ENCODE results near the gene HOXD10.

The HOXD10 gene

DNA sequence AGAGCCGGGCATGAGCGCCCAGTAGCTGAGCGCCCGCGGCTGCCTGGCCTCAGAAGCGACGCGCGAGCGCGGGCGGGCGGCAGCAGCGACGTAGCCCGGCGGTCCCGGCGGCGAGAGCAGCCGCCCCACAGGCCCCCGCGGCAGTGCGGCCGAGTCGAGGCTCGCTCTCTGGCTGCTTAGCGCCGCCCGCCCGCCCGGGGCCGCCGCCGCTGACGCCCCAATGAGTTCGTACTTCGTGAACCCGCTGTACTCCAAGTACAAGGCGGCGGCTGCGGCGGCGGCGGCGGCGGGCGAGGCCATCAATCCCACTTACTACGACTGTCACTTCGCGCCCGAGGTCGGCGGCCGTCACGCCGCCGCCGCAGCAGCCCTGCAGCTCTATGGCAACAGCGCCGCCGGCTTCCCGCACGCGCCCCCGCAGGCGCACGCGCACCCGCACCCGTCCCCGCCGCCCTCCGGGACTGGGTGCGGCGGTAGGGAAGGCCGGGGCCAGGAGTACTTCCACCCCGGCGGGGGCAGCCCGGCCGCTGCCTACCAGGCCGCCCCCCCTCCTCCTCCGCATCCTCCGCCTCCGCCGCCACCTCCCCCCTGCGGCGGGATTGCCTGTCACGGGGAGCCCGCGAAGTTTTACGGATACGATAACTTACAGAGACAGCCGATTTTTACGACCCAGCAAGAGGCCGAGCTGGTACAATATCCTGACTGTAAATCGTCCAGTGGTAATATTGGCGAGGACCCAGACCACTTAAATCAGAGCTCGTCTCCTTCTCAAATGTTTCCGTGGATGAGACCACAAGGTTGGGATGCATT, 13.8 kb downstream of the HOXD10 start:
- peak overlapping the region; percentile 74 for H3K27ac ChIP-seq
- no peak for DNase-seq (ENCODE audit: low read depth, low spot score)

- H3K27ac ChIP-seq: peak overlapping the region; percentile 74
- DNase-seq (ENCODE audit: low read depth, low spot score): no peak
Measured at GRCh38 chr2:176130957-176131847, 14.6 kb downstream of the HOXD10 start.

DNA sequence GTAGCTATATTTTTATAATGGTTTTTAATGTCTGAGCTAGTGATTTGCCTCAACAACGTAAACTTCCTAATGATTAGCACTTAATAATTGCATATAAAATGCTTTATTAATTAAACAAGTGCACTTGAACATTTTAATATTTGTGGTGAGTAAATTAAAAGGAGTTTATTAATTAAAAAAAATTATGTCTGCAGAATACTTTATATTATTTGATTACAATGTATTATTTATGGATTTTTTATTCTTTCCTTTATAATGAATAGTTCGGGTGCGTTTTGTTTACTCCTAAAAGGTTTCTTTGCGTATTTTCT, 15.2 kb downstream of the HOXD10 start:
- DNase-seq (ENCODE audit: low read depth, low spot score): no peak
- no peak overlapping the region for H3K27ac ChIP-seq

DNA sequence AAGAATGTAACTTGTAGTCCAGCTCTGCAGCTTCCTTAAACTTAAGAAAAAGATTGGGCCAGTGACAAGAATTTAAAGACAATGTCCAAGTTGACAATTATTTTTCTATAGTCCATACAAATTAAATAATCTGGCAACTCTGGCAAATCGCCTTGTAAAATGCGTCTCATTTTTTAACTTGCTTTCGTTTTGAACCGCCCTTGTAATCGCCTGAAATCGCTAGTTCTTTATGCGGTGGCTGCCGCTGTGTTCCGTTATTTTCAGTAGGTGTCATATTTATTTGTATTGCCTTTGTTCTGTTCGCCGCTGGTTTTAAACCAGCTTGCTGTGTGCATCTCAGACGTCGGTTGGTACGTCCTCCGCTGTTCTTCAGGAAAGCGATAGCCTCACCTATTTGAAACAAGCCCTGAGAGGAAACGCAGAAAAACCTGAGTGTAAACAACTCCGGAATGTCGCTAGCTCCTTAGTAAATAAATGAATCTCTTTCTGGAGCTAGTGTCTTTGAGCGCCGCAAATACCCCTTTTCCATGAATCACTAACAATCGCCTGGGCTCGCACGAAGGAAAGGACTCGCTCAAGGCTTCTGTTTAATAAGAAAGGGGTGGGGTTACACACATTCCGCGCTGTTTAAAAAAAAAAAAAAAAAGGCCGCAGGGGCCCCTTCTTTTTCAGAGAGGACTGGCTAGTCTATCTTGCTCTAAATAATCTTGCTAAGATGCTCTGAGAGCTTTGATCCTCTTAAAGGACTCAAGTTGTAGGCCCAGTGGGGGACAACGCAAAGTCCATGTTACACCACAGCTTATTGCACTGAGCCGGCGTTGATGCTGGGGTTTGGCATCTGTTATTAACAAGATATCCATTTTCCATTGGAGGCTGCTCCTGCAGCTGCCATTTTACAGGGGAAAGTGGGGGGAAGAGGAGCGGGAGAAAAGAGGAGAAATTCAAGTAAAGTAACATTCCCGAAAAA, 15.9 kb downstream of the HOXD10 start:
- DNase-seq (ENCODE audit: low read depth, low spot score): no peak
- H3K27ac ChIP-seq: no peak overlapping the region

GRCh38 chr2:176133389-176133788, 16.8 kb downstream of the HOXD10 start:
- peak overlapping the region; percentile 76 for H3K27ac ChIP-seq

DNA sequence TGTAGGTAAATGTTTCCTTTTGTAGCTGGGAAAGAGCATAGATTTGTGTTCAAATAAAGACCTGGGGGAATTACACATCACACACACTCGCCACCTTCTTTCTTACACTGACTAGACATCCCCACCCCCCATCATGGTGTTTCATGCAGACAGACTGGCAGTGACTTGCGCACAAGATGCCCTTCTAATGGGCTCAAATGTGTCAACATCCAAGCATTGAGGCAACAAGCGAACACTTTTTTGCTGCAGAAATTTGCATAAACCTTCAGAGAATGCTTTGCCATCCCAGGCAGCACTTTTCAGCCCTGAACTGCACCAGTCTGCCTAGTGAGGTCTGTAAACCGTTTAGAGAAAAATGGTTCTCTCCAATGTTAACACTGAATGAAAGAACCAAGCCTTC, 17.5 kb downstream of the HOXD10 start:
- H3K27ac ChIP-seq: peak overlapping the region; percentile 76
- no peak for DNase-seq (ENCODE audit: low read depth, low spot score)

More at GRCh38 chr2:176133389-176133788, 16.8 kb downstream of the HOXD10 start:
- no peak for DNase-seq (ENCODE audit: low read depth, low spot score)

DNA sequence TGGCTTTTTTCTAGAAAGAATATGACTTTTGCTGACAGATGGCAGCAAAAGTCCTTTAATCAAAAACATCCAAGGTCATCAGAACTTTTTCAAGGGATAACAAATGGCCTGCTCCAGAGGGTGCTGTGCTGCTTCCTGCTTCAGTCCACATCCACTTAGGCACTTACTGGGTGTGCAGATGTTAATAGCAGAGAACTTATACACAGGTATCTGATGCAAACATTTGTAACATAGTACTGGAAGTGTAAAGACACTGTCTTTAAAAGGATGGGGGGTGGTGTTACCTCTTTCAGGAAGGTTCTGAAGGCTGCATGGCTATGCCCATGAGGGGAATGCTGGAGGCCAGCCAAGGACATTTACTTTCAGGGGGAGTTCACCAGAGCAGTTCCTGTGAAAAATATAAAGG, 18.5 kb downstream of the HOXD10 start:
- DNase-seq (ENCODE audit: low read depth, low spot score): no peak
- H3K27ac ChIP-seq: peak overlapping the region; percentile 76

GRCh38 chr2:176136374-176137251, 20.0 kb downstream of the HOXD10 start:
- no peak for DNase-seq (ENCODE audit: low read depth, low spot score)
- H3K27ac ChIP-seq: peak overlapping the region; percentile 76

GRCh38 chr2:176137252-176137580, 20.6 kb downstream of the HOXD10 start:
- H3K27ac ChIP-seq: no peak overlapping the region
- DNase-seq (ENCODE audit: low read depth, low spot score): no peak

DNA sequence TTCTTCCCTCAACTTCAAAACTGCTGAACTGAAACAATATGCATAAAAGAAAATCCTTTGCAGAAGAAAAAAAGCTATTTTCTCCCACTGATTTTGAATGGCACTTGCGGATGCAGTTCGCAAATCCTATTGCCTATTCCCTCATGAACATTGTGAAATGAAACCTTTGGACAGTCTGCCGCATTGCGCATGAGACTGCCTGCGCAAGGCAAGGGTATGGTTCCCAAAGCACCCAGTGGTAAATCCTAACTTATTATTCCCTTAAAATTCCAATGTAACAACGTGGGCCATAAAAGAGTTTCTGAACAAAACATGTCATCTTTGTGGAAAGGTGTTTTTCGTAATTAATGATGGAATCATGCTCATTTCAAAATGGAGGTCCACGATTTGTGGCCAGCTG, 21.3 kb downstream of the HOXD10 start:
- no peak overlapping the region for H3K27ac ChIP-seq
- DNase-seq (ENCODE audit: low read depth, low spot score): no peak

DNA sequence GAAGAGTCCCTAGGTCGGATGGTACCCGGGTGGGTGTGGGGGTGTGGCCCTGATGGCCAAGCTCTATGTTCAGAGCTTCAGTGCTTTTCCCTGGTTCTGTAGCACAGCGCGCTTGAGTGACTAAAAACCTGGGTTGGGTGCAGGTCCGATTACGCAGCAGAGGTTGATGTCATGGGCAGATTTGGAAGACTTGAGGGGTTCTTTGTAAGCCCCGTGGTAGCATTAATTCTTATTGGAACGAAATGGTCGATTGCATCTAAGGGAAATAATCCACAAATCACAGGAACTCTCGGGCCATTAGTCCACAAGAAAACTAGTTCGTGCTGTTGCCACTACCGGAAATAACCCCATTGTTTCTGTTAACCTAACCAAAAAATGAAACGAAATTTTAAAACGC, 21.9 kb downstream of the HOXD10 start:
- no peak for DNase-seq (ENCODE audit: low read depth, low spot score)
- H3K27ac ChIP-seq: no peak overlapping the region

- no peak overlapping the region for H3K27ac ChIP-seq
- no peak for DNase-seq (ENCODE audit: low read depth, low spot score)
Measured at GRCh38 chr2:176138923-176139660, 22.5 kb downstream of the HOXD10 start.

- DNase-seq (ENCODE audit: low read depth, low spot score): no peak
- H3K27ac ChIP-seq: no peak overlapping the region
Measured at GRCh38 chr2:176139661-176140512, 23.3 kb downstream of the HOXD10 start.

DNA sequence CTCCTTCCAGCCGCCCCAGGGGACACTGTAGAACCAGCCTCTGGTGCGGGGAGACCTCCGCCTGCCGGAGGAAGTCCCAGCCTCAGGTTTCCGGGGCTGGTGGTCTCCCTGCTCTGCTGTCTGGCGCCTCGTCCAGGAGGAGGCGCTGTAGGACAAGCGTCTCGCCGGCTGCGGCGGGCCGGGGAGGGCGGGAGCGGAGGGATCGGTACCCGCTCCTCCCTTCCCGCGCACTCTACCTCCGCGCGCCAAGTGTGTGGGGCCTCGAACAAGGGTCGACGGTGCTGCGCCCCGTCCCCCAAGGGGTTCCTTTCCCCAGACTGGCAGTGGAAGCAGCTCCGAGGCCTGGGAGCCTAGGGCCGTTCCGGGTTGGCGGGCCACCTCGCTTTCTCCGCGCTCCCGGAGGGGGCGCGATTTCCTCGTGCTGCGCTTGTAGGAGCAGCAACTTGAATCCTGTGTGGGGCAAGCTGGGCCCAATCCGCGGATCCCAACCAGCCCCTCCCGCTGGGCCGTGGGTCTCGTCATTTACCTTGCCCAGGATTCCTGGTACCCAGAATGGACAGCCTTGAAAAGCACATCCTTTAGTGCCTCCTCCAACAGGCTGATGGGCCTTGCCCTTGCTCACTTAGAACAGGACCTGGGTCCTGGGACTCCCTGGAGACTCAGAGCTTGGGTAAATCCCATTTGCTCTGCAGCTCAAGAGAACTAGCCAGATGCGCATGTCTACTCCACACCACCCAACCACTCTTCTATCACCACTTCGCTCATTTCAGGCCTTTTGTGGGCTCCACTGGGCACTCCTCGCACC, 24.1 kb downstream of the HOXD10 start:
- H3K27ac ChIP-seq: no peak overlapping the region
- no peak for DNase-seq (ENCODE audit: low read depth, low spot score)

GRCh38 chr2:176142281-176142680, 25.7 kb downstream of the HOXD10 start:
- H3K27ac ChIP-seq: no peak overlapping the region
- no peak for DNase-seq (ENCODE audit: low read depth, low spot score)

DNA sequence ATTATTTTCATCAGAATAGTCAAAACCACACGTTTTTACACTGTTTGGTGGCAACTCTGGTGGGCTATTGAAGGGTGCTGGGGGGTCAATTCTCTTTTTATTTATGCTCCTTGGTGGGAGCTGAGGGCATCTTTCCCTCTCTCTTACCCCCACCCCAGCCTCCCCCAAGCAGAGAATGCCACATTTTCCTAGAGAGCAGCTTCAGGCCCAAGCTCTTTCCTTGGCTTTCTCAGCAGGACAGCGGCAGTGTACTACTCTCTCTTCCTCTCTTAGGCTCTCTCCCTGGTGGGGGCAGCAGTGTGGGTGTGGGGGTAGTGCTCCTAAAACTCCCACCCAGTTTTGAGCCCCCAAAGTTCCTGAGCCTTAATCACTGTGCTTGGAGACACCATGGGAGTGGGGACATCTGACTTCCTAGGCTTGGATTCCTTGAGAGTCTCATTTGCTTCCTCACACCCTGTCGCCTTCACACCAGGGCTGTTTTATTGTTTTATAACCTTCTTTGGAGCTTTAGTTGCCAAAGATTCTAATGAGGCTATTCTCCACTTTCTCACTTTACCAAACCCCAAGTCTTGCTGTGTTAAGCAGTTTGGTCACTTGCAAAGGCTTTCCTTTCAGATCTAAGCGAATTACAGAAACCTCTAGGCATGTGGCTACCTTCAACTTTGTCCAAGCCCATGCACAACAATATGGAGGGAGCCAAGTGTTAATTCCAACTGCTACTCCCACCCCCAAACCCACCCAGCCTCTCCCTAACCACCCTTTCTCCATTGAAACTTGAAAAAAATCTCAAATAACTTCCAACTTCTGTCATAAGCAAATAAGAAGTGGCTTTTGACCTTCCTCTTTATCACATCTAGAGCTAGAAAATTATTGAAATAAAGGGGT, 28.7 kb downstream of the HOXD10 start:
- no peak overlapping the region for H3K27ac ChIP-seq
- DNase-seq (ENCODE audit: low read depth, low spot score): no peak
